NCI-H2081 (cell line): ENCODE results near the gene GGPS1.
"Not testable (repeated sequence)": the region's sequence is repeated elsewhere in the genome, so short reads cannot be mapped to it uniquely, and the experiment has no call there.

Source experiments
- DNase-seq, 2 experiments: peaks; one replicate each; lab custom pipeline; 2025; lab: John Stamatoyannopoulos, UW

The GGPS1 gene

DNA sequence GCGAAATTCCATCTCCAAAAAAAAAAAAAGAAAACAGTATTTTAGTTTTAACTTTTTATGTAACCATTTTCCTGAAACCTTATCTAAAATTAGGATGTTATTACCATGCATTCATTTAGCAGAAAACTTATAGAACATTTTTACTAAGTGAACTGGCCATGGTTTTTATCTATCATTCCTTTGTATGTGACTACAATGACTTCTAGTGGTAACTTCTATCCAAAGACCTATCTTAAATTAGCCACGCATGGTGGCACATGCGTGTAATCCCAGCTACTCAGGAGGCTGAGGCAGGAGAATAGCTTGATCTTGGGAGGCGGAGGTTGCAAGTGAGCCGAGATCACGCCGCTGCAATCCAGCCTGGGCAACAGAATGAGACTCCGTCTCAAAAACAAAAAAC is 11.4 kb downstream of the GGPS1 start:
- no peak for DNase-seq

DNA sequence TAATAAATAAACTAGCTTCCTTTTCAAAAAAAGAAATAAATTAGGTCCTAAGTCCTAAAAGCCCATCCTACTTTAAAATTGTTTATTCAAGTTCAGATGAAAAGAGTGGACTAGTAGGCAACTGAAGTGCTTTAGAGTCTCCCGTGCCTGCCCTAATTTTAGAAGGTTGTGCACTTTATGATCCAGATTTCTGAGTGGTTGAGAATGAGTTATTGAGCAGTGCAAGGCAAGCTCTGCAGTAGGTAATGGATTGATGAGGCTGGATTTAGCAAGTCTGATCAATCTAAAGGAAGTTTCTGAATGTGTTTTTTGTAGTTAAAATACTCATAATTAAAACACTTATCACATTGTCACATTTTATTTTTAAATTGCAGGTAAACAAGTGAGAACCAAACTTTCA is 13.0 kb downstream of the GGPS1 start:
- no peak for DNase-seq

DNA sequence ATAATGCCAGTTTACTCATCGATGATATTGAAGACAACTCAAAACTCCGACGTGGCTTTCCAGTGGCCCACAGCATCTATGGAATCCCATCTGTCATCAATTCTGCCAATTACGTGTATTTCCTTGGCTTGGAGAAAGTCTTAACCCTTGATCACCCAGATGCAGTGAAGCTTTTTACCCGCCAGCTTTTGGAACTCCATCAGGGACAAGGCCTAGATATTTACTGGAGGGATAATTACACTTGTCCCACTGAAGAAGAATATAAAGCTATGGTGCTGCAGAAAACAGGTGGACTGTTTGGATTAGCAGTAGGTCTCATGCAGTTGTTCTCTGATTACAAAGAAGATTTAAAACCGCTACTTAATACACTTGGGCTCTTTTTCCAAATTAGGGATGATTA is 13.7 kb downstream of the GGPS1 start:
- no peak for DNase-seq

DNA sequence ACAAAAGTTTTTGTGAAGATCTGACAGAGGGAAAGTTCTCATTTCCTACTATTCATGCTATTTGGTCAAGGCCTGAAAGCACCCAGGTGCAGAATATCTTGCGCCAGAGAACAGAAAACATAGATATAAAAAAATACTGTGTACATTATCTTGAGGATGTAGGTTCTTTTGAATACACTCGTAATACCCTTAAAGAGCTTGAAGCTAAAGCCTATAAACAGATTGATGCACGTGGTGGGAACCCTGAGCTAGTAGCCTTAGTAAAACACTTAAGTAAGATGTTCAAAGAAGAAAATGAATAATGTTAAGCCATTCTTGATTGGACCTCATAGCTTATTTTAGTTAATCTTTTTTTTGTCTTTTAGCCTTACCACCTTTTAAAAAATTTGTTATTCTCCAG is 14.1 kb downstream of the GGPS1 start:
- DNase-seq, result no peak

DNA sequence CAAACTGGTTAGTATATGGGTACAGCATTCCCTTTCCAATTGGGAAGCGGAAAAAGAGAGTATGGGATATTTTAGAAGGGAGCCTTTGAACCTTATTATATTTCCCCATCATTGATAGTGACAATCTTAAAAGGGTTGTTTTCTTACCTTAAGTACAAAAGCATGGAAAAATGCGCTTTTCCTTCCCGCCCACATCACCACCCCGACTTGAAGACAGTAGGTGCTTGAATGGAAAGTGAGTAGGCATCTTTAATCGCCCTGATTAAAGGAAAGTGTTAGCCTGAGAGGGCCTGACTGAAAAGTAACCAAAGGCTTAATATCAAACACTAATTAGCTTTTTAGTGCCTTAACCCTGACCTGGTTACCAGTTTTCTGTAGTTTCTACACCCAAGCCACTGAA is 15.4 kb downstream of the GGPS1 start:
- DNase-seq, result no peak

DNA sequence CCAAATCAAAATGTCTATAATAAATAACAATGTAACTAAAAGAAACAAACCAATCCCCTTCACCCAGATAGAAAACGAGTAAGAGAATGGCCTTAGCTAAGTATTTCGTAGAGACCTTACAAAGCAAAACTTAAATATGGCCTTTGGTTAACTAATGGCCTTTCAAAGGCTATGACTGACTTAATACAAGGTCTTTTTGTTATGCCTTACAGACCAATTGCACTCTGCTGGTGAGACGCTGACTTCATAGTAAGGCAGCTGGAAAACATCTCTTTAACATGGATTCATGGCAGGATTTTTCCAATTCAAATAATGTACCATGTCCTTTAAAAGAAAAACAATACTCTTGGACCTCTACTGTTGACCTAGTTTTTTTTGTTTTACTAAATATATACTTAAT is 23.1 kb downstream of the GGPS1 start:
- no peak for DNase-seq

DNA sequence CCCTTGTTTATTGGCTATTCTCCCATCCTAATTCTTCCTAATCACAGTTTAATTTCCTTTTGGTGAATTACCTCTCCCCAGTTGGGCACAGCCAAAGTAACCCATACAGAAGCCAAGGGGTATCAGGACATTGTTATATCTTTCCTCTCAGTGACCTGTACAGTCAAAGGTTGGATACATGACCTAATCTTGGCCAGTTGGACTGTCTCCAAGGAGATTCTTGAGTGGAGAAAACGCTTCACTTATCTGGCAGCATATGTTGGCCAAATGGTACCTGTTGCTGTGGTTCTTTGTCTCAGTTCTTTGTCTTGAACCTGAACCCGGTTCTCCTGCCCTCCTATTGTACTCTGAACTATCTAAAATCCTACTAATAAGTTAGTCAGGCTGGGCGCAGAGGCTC is 23.5 kb downstream of the GGPS1 start:
- no peak for DNase-seq

DNA sequence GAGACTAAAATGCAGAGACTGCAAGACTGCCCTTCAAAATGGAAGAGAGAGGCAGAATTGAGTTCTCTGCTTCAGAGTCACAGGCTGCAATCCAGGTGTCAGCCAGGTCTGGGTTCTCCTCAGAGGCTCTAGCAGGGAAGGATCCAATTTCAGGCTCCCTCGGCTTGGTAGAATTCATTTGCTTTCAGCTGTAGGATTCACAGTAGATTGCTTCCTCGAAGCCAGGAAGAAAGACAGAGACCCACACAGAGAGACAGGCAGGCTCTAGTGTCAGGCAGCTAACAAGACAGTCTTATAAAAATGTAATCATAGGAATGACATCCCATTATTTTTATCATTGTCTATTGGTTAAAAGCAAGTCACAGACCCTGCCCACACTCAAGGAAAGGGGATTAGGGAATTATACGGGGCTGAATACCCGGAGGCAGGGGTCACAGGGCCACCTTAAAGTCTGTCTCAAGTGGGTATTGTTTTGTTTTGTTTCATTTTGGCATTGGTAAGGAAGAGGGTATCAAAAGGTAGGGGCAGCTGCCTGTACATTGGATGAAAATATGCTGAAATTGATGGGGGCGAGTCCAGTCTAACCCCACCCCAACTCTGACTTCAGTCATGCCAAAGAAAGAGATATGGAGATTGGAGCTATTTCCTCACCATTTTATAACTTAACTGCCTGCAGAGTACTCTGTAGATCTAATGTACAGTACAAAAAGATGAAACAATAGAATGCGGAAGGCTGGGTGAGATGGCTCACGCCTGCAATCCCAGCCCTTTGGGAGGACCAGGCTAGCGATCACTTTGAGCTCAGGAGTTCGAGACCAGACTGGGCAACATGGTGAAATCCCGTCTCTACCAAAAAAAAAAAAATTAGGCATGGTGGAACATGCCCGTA is 29.4 kb downstream of the GGPS1 start:
- no peak for DNase-seq

DNA sequence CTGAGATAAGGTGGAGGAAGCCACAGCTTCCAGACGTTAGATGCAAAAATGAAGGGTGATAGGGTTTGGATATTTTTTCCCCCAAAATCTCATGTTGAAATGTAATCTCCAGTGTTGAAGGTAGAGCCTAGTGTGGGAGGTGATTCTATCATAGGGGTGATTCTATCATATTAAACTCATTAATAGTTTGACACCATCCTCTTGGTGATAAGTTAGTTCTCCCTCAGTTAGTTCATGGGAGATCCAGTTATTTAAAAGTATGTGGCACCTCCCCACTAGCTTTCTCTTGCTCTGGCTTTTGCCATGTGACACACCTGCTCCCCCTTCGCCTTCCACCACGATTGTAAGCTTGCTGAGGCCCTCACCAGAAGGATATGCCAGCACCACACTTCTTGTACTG is 30.5 kb downstream of the GGPS1 start:
- no peak for DNase-seq

DNA sequence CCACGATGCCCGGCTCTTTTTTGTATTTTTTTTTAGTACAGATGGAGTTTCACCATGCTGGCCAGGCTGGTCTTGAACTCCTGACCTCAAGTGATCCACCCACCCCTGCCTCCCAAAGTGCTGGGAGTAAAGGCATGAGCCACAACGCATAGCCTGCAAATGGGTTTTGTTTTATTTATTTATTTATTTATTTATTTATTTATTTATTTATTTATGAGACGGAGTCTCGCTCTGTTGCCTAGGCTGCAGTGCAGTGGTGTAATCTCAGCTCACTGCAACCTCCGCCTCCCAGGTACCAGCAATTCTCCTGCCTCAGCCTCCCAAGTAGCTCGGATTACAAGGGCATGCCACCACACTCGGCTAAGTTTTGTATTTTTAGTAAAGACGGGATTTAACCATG is 35.8 kb downstream of the GGPS1 start:
- DNase-seq, result not testable (repeated sequence)

DNA sequence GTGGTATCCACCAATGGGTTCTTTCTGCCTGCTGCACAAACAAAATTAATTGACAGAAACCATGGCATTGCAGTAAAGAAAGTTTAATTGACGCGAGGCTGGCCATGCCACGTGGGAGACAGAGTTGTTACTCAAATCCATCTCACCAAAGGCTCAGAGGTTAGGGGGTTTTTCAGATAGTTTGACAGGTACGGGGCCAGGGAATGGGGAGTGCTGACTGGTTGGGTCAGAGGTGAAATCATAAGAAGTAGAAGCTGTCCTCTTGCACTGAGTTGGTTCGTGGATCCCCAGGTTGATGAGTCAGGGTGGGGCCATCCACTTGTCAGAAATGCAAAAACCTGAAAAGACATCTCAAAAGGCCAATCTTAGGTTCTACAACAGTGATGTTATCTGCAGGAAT is 37.9 kb downstream of the GGPS1 start:
- DNase-seq, result no peak

DNA sequence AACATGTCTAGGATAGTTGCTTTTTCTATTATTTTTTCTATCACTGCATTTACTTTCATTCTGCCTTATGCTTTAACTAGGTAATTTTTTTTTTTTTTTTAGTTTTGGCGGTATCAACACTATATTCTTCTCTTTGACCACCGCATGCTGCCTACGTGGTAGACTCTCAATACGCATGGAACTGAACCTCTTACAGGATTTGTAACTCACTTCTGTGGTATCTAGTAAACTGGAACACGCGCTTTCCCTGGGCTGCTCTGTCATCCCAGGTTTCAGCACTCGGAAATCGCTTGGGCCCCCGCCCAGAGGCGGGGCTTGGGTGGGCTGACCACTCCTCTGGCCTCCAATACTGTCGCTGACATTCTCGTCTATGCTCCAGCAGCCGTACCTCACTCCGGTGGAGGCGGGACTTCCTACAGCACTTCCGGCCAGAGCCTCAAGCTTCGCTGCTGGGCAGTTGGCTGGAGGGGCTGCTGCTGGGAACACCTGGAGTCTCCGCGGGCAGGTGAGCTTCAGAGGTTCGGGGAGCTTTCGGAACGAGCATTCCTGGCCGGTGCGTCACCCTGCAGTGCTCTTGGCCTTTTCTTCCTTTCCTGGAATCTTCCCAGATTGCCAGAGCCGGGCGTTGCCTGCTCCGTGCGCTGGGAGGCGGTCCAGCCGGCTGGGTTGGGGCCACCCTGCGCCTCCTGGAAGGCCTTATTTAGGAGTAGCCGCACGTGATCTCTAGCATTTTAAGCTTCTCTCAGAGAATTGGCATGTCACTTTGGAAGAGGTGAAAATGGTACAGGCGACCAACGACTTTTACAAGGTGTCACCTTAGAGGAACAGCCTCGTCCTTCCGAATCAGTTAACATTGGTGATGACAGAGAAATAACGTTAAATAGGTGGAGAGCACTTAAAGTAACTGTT is 38.9 kb downstream of the GGPS1 start, which contains the start of gene TBCE:
Gene TBCE (plus strand): TSS at position 428 of the 909 bp plus-strand sequence. CDS start 12,623 bp downstream, outside the sequence.
- peak; percentile 98 to 99 for DNase-seq

DNA sequence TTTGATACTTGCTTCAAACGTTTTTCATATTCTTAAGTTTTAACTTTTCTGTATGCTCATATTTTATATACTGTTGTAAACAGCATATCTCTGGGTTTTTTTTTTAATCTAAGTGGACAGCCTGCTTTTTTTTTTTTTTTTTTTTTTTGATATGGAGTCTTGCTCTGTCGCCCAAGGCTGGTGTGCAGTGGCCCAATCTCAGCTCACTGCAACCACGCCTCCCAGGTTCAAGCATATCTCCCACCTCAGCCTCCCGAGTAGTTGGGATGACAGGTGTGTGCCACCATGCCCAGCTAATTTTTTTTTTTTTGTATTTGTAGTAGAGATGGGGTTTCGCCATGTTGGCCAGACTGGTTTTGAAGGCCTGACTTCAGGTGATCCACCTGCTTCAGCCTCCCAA is 40.1 kb downstream of the GGPS1 start:
- no peak for DNase-seq

DNA sequence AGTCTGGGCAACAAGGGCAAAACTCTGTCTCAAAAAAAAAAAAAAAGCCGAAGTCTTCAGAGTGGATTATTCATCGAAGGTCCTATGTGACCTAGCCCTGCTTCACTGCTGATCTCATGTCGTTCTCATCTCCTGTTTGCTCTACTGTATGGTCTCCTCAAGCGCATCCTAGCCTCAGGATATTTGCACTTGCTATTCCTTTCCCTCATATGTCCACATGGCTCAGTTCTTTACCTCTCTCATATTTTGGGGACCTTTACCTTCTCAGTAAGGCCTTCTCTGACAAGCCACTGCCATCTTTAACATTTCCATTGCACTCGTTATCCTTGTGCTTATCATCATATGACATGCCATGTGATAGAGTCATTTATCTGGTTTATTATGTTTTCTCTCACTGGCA is 41.4 kb downstream of the GGPS1 start:
- no peak for DNase-seq

DNA sequence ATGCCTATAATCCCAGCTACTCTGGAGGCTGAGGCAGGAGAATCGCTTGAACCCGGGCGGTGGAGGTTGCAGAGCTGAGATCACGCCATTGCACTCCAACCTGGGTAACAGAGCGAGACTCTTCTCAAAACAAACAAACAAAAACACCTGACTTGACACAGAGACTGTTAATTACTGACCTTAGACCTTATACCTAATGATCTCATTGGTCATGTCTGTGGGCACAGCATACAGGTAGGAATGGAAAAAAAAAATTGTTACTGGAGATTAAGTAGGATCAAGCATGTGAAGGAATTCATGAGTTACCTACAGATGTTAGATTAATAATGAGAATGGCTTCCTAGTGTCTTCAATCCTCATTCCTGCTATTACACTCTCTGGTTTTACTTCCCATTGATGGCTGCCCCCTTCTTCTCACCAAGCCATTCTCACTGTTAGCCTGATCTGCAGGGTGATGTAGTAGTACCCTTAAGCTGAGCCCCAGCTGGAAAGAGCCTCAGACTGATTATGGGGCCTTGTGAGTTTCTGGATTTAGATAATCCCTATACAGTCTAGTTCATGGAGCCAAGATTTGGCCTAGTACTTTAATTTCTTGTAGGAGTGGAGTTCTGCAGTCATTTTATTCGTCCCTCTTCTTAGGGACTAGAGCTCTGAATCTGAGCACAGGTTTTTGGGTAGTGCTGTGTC is 47.7 kb downstream of the GGPS1 start:
- DNase-seq, result no peak

DNA sequence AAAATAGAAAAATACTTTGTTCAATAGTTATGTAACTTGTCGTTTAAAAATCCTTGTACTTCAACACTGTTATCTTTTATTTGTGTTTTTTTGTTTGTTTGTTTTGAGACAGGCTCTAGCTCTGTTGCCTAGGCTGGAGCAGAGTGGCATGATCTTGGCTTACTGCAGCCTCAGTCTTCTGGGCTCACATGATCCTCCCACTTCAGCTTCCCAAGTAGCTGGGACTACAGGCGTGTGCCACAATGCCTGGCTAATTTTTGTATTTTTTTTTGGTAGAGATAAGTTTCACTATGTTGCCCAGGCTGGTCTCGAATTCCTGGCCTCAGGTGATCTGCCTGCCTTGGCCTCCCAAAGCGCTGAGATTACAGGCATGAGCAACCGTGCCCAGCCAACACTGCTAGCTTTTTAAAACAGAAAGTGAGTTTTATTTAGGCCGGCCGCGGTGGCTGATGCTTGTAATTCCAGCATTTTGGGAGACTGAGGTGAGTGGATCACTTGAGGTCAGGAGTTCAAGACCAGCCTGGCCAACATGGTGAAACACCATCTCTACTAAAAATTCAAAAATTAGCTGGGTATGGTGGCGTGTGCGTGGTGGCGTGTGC is 49.9 kb downstream of the GGPS1 start:
- DNase-seq, result not testable (repeated sequence)

DNA sequence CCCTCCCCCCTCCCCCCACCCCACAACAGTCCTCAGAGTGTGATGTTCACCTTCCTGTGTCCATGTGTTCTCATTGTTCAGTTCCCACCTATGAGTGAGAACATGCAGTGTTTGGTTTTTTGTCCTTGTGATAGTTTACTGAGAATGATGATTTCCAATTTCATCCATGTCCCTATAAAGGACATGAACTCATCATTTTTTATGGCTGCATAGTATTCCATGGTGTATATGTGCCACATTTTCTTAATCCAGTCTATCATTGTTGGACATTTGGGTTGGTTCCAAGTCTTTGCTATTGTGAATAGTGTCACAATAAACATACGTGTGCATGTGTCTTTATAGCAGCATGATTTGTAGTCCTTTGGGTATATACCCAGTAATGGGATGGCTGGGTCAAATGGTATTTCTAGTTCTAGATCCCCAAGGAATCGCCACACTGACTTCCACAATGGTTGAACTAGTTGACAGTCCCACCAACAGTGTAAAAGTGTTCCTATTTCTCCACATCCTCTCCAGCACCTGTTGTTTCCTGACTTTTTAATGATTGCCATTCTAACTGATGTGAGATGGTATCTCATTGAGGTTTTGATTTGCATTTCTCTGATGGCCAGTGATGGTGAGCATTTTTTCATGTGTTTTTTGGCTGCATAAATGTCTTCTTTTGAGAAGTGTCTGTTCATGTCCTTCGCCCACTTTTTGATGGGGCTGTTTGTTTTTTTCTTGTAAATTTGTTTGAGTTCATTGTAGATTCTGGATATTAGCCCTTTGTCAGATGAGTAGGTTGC is 53.8 kb downstream of the GGPS1 start:
- DNase-seq, result not testable (repeated sequence)

DNA sequence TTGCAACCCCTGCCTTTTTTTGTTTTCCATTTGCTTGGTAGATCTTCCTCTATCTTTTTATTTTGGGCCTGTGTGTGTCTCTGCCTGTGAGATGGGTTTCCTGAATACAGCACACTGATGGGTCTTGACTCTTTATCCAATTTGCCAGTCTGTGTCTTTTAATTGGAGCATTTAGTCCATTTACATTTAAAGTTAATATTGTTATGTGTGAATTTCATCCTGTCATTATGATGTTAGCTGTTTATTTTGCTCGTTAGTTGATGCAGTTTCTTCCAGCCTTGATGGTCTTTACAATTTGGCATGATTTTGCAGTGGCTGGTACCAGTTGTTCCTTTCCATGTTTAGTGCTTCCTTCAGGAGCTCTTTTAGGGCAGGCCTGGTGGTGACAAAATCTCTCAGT is 57.3 kb downstream of the GGPS1 start:
- not testable (repeated sequence) for DNase-seq

DNA sequence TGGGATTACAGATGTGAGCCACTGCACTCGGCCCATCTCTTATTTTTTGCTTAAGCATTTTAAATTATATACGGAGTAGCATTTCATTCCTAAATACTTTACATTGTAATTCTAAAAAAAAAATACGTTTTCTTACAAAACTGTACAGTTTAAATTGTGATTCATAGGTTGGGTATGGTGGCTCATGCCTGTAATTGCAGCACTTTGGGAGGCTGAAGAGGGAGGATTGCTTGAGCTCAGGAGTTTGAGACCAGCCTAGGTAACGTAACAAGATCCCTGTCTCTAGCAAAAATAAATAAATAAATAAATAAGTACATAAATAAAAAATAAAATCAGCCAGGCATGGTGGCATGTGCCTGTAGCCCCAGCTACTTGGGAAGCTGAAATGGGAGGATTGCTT is 63.5 kb downstream of the GGPS1 start:
- no peak for DNase-seq
